ENCODE results near the gene MRPL50. TPM values are rescaled to one million over a fixed set of nuclear protein-coding genes. Genes with fewer than 3 reads are reported as not detected.

MRPL50 gene
- total and polyA plus RNA-seq, 8 donors: 3.7 to 8.4 (median 6.4) TPM

- no peaks in the 10 kb centered on the region for H3K36me3 ChIP-seq
- H3K27ac ChIP-seq: no peak overlapping the region
- no peak for FAIRE-seq
- DNase-seq: no peak
- intact Hi-C loops (cut with DNase I): no loop called here
- H3K9me3 ChIP-seq: no peaks in the 10 kb centered on the region
- H3K27me3 ChIP-seq: no peaks in the 10 kb centered on the region
- TF ChIP-seq CTCF (IDR thresholded peaks at IDR 0.05): no peak
- peaks cover 10 to 13% (median 13%) of the 10 kb centered on the region in 3 donors for H3K4me1 ChIP-seq
- H3K4me3 ChIP-seq: no peak overlapping the region
- ATAC-seq: no peak
Observed at GRCh38 chr9:101414839-101415238, 16.4 kb upstream of the MRPL50 start.

GRCh38 chr9:101409079-101409477 lies 10.7 kb upstream of the MRPL50 start:
- peaks cover 18 to 54% (median 26%) of the 10 kb centered on the region in 3 donors for H3K36me3 ChIP-seq
- intact Hi-C loops (cut with DNase I): no loop called here
- H3K9me3 ChIP-seq: peaks cover 0 to 11% (median 3%) of the 10 kb centered on the region in 4 donors
- TF ChIP-seq CTCF (IDR thresholded peaks at IDR 0.05): no peak
- no peak for ATAC-seq
- H3K27ac ChIP-seq: no peak overlapping the region
- no peak for DNase-seq
- FAIRE-seq: no peak
- H3K4me3 ChIP-seq: no peak overlapping the region
- no peaks in the 10 kb centered on the region for H3K4me1 ChIP-seq
- H3K27me3 ChIP-seq: no peaks in the 10 kb centered on the region
- 98% methylated on average over 4 of the region's 4 CpGs for WGBS, 2 donors

GRCh38 chr9:101408374-101409078 lies 10.1 kb upstream of the MRPL50 start:
- H3K27me3 ChIP-seq: no peaks in the 10 kb centered on the region
- H3K36me3 ChIP-seq: peaks cover 24 to 60% (median 32%) of the 10 kb centered on the region in 3 donors
- no peak overlapping the region for H3K4me3 ChIP-seq
- 98 to 99% methylated on average over 5 of the region's 5 CpGs for WGBS, 2 donors
- intact Hi-C loops (cut with DNase I): no loop called here
- ATAC-seq (no peak), FAIRE-seq (no peak), DNase-seq (no peak)
- H3K27ac ChIP-seq: no peak overlapping the region
- H3K9me3 ChIP-seq: peaks cover 0 to 11% (median 3%) of the 10 kb centered on the region in 4 donors
- no peak for TF ChIP-seq CTCF (IDR thresholded peaks at IDR 0.05)
- no peaks in the 10 kb centered on the region for H3K4me1 ChIP-seq

- no peak overlapping the region for H3K27ac ChIP-seq
- no peak overlapping the region for H3K4me3 ChIP-seq
- H3K9me3 ChIP-seq: peaks cover 0 to 7% (median 3%) of the 10 kb centered on the region in 4 donors
- no peaks in the 10 kb centered on the region for H3K27me3 ChIP-seq
- FAIRE-seq (no peak), ATAC-seq (no peak), DNase-seq (no peak)
- 92 to 93% methylated on average over 9 of the region's 9 CpGs for WGBS, 2 donors
- no peak for TF ChIP-seq CTCF (IDR thresholded peaks at IDR 0.05)
- H3K36me3 ChIP-seq: peaks cover 21 to 78% (median 29%) of the 10 kb centered on the region in 3 donors
- H3K4me1 ChIP-seq: peaks cover 8 to 15% (median 9%) of the 10 kb centered on the region in 3 donors
- intact Hi-C loops (cut with DNase I): no loop called here
Observed at GRCh38 chr9:101403516-101404285, 5.3 kb upstream of the MRPL50 start.
